MM.1S (cell line): ENCODE measurements around the gene KDM3A.

Experiments
- DNase-seq: peaks from one replicate; pipeline ENCODE4 v3.0.0-alpha.2; 2015
- H2AFZ ChIP-seq: fragments of 300-600 bp; sonication (generic); 2 replicates; pipeline ENCODE4 v1.6.0; 2016; ENCODE audit warnings: antibody characterized with exemption, low read length
- H3F3A ChIP-seq: fragments of 300-600 bp; sonication (generic); 2 replicates; pipeline ENCODE4 v1.6.1; 2016; ENCODE audit warnings: mild to moderate bottlenecking, antibody characterized with exemption, low read length, moderate library complexity, mixed read lengths; ENCODE audit not compliant: insufficient read depth
- H3K27ac ChIP-seq: fragments of 300-600 bp; sonication (generic); 2 replicates; pipeline ENCODE4 v1.5.1; 2016; ENCODE audit warnings: mild to moderate bottlenecking, low read length
- H3K27me3 ChIP-seq: fragments of 300-600 bp; sonication (generic); replicated peaks from 2 replicates; pipeline ENCODE4 v1.6.0; 2016; ENCODE audit warnings: low read length; ENCODE audit not compliant: insufficient read depth
- H3K36me3 ChIP-seq: fragments of 300-600 bp; sonication (generic); replicated peaks from 2 replicates; pipeline ENCODE4 v1.6.1; 2016; ENCODE audit warnings: mild to moderate bottlenecking, low read length, mixed read lengths; ENCODE audit not compliant: insufficient read depth
- H3K4me1 ChIP-seq: fragments of 300-600 bp; sonication (generic); 2 replicates; pipeline ENCODE4 v1.6.1; 2016; ENCODE audit warnings: low read length, mixed read lengths
- H3K4me2 ChIP-seq: fragments of 300-600 bp; sonication (generic); 2 replicates; pipeline ENCODE4 v1.6.0; 2016; ENCODE audit warnings: low read depth, low read length
- H3K4me3 ChIP-seq: fragments of 300-600 bp; sonication (generic); 2 replicates; pipeline ENCODE4 v1.5.1; 2016; ENCODE audit warnings: low read length, mixed read lengths
- H3K79me2 ChIP-seq: fragments of 300-600 bp; sonication (generic); 2 replicates; pipeline ENCODE4 v1.6.1; 2016; ENCODE audit warnings: mixed run types, low read length, mixed read lengths
- H3K9ac ChIP-seq: fragments of 300-600 bp; sonication (generic); 2 replicates; pipeline ENCODE4 v1.6.1; 2016; ENCODE audit warnings: low read length, mixed read lengths
- H3K9me2 ChIP-seq: fragments of 300-600 bp; sonication (generic); replicated peaks from 2 replicates; pipeline ENCODE4 v1.6.1; 2016; ENCODE audit warnings: mild to moderate bottlenecking, low read length, mixed read lengths; ENCODE audit not compliant: insufficient read depth
- H3K9me3 ChIP-seq: fragments of 300-600 bp; sonication (generic); replicated peaks from 2 replicates; pipeline ENCODE4 v1.6.1; 2016; ENCODE audit warnings: mild to moderate bottlenecking, low read length, mixed read lengths; ENCODE audit not compliant: insufficient read depth
- H4K20me1 ChIP-seq: fragments of 300-600 bp; sonication (generic); 2 replicates; pipeline ENCODE4 v1.6.1; 2016; ENCODE audit warnings: mild to moderate bottlenecking, low read length, moderate library complexity, mixed read lengths; ENCODE audit not compliant: insufficient read depth
- CTCF ChIP-seq: fragments of 300-600 bp; sonication (generic); IDR thresholded peaks from 2 replicates; pipeline ENCODE4 v1.5.1; 2016; ENCODE audit warnings: antibody characterized with exemption, low read length, mixed read lengths
- EZH2 ChIP-seq: fragments of 300-600 bp; sonication (generic); optimal IDR thresholded peaks from 2 replicates; pipeline ENCODE3; 2017; ENCODE audit warnings: low read depth, mild to moderate bottlenecking, antibody characterized with exemption, low read length, mixed read lengths
- EZH2phosphoT487 ChIP-seq: fragments of 300-600 bp; sonication (generic); IDR thresholded peaks from 2 replicates; pipeline ENCODE4 v1.6.1; 2018; ENCODE audit warnings: antibody characterized with exemption, low read length

The KDM3A gene

GRCh38 chr2:86507600-86507999 is 66.4 kb downstream of the KDM3A start:
- Histone ChIP-seq H2AFZ (no peak overlapping the region), H3K4me3 (no peak overlapping the region), H3K4me2 (no peak overlapping the region), H3K27ac (no peak overlapping the region), H3K4me1 (no peaks in the 10 kb centered on the region), H4K20me1 (no peaks in the 10 kb centered on the region), H3K9ac (no peak overlapping the region), H3K27me3 (no peaks in the 10 kb centered on the region), H3K9me3 (no peaks in the 10 kb centered on the region), H3F3A (no peaks in the 10 kb centered on the region), H3K79me2 (no peaks in the 10 kb centered on the region), H3K36me3 (no peaks in the 10 kb centered on the region), H3K9me2 (no peaks in the 10 kb centered on the region)
- DNase-seq: no peak
- TF ChIP-seq CTCF (no peak), EZH2 (no peak), EZH2phosphoT487 (no peak)

GRCh38 chr2:86510436-86510933 is 69.3 kb downstream of the KDM3A start:
- H3K4me1 ChIP-seq: no peaks in the 10 kb centered on the region
- no peak for DNase-seq
- H3K4me2 ChIP-seq: no peak overlapping the region
- H3K9me3 ChIP-seq: no peaks in the 10 kb centered on the region
- no peaks in the 10 kb centered on the region for H4K20me1 ChIP-seq
- TF ChIP-seq EZH2phosphoT487: no peak
- no peak for TF ChIP-seq EZH2
- no peak for TF ChIP-seq CTCF
- H3K27ac ChIP-seq: no peak overlapping the region
- no peak overlapping the region for H3K9ac ChIP-seq
- H3K27me3 ChIP-seq: no peaks in the 10 kb centered on the region
- H3K79me2 ChIP-seq: no peaks in the 10 kb centered on the region
- H3K9me2 ChIP-seq: no peaks in the 10 kb centered on the region
- no peaks in the 10 kb centered on the region for H3K36me3 ChIP-seq
- H2AFZ ChIP-seq: no peak overlapping the region
- H3K4me3 ChIP-seq: no peak overlapping the region
- no peaks in the 10 kb centered on the region for H3F3A ChIP-seq

- no peak for TF ChIP-seq CTCF
- no peak for TF ChIP-seq EZH2phosphoT487
- no peak for TF ChIP-seq EZH2
- Histone ChIP-seq H4K20me1 (no peaks in the 10 kb centered on the region), H3K27me3 (no peaks in the 10 kb centered on the region), H3K9me2 (no peaks in the 10 kb centered on the region), H3K9me3 (no peaks in the 10 kb centered on the region), H3K4me1 (no peaks in the 10 kb centered on the region), H3K4me3 (no peak overlapping the region), H2AFZ (no peak overlapping the region), H3K79me2 (no peaks in the 10 kb centered on the region), H3K4me2 (no peak overlapping the region), H3F3A (no peaks in the 10 kb centered on the region), H3K27ac (no peak overlapping the region), H3K36me3 (no peaks in the 10 kb centered on the region), H3K9ac (no peak overlapping the region)
- DNase-seq: no peak
Observed at GRCh38 chr2:86512034-86512433, 70.9 kb downstream of the KDM3A start.
